ENCODE data around the gene CALY.
A peak's percentile ranks its signal among the peaks of the same experiment; 100 is the strongest.

Gene CALY

DNA sequence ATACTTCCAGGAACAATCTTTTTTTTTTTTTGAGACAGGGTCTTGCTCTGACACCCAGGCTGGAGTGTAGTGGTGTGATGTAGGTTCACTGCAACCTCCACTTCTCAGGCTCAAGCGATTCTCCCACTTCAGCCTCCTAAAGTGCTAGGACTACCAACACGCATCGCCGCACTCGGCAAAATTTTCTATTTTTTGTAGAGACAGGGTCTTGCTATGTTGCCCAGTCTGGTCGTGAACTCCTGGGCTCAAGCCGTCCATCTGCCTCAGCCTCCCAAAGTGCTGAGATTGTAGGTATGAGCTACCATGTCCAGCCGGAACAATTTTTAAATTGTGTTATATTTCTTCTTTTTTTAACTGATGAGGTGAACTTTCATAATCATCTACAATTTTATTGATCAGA, 25.9 kb downstream of the CALY start:
- DNase-seq (ENCODE audit: low spot score): no peak

DNA sequence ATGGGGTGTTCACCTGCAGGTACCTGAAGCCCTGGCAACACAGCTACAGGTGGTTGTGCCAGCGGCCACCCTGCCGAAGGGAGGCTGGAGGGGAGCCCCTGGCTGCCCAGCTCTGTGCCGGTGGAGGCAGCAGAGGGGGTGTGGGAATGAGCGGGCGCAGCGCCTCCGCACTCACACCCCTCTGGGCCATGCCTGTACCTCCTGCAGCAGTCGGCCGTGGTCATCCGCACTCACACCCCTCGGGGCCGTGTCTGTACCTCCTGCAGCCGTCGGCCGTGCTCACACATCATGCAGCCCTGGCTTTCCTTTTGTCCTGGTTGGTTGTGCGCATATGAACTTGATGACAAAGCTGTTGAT, 26.3 kb downstream of the CALY start:
- DNase-seq (ENCODE audit: low spot score): no peak

DNA sequence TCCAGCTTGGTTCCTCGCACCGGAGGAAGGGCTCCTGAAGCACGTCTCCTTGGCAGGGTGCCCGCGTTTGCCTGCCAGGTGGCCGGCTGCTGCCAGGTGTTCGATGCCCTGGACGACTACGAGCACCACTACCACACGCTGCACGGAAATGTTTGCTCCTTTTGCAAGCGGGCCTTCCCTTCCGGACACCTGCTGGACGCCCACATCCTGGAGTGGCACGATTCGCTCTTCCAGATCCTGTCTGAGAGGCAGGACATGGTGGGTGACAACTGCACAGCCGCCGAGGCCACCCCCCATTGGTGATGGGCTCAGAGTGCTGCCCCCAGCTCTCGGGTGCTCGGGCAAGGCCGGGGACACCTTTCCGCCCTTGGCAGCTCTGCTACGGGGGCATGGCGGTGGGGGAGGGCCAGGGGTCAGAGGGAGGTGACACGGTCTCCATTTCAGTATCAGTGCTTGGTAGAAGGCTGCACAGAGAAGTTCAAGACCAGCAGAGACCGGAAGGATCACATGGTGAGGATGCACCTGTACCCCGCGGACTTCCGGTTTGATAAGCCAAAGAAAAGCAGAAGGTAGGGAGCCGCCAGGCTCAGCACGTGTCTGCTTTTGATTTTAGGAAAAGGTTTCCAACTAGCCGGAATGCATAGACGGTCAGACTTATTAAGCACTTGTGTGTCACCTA, 26.8 kb downstream of the CALY start:
- DNase-seq (ENCODE audit: low spot score): no peak

DNA sequence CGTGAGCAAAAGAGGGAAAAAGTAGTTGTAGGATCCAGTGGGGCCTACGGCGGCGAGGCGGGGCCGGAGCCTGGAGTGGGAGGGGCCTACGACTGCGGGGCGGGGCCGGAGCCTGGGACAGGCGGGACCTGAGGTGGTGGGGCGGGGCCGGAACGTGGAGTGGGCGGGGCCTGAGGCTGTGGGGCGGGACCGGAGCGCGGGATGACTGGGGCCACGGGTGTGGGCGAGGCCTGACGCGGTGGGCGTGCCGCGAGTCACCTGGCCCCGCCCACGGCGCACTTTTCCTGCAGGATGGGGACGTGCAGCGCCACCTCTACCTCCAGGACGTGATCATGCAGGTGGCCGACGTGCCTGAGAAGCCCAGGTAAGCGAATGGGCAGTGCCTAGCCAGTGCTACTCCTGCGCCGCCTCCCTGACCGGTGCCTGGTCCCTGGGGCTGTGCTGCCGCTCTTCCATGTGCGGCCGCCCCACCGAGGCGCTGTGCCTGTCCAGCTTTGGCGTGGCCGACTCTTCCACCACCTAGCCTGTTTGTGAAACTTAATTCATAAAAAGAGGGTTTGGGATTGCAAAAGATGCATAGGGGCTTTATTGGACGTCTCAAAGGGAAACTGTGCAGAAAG, 27.5 kb downstream of the CALY start:
- DNase-seq (ENCODE audit: low spot score): peak; percentile 92

DNA sequence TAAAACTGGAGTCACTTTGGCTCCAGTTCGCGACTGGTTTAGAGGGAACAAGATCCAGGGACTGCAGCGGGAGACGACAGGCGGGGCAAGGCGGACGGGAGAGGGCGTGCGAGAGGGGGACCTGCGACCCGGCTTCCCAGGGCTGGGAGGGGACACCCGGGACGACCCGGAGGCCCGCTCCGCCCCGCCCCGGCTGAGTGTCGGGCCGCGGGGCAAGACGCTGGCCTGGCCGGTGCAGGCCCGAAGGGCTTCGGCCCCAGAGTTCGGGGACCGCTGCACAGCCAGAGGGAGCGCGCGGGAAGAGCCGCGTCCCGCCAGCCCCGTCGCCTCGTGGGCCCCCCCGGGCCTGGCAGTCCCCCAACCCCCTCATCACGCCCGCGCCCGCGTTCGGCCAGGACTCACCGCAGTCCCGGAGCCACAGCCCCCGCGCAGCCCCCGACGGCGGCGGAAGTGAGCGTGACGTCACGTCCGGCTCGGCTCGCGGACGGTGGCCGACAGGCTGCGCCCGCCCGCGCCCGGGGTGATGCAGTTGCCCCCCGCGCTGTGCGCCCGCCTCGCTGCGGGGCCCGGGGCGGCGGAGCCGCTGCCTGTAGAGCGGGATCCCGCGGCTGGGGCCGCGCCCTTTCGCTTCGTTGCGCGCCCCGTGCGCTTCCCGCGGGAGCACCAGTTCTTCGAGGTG, 28.1 kb downstream of the CALY start, which contains the start of the genes TUBGCP2 and ZNF511:
TSS of gene TUBGCP2 (minus strand) at position 452 of the 679 bp plus-strand sequence. CDS start 5,931 bp downstream, outside the sequence.
TSS of gene ZNF511 (plus strand) at position 494 of the 679 bp plus-strand sequence. CDS start at position 524, 30 bp downstream.
- peak; percentile 89 for DNase-seq (ENCODE audit: low spot score)

DNA sequence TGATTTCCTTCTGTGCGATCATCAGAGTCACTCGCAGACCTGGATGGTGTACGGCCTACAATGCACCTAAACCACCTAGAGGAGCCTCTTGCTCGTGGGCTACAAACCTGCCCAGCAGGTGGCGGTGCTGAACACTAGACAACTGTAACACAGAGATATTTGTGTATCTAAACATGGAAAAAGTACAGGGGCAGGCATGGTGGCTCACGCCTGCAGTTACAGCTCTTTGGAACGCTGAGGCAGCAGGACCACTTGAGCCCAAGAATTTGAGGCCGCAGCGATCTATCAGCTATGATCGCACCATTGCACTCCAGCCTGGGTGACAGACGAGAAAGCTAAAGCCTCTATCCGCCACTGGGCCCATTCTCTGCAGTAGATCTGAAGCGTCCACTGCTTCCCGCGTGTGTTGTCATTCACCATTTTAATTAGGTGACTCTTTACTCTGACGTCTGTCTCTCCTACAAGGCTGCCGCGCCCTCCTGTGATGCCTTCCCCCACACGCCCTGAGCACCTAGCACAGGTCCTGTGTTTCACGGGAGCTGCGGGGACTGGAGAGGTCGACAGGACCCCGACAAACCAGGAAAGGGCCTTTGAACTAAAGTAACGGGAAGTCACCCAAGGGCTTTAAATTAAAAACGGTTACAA, 28.8 kb downstream of the CALY start:
- DNase-seq (ENCODE audit: low spot score): peak; percentile 92

DNA sequence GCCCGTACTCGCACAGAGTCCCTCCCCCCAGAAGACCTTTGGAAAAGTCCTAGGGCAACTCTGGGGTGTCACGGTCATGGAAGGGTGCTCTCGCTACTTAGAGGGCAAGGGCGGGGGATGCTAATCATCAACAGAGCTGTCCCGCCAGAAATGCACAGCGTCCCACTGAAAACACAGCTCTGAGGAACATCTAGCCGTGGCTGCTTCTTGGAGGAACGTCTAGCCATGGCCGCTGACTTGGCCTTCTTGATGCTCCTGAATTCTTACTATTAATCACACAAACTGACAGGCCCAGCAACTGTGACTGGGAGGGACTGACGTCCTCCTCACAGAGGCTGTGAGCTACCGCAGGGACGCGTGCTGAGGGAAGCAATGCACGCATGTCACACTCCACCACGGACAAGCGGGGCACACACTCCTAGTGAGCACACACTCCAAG, 29.7 kb downstream of the CALY start:
- no peak for DNase-seq (ENCODE audit: low spot score)

DNA sequence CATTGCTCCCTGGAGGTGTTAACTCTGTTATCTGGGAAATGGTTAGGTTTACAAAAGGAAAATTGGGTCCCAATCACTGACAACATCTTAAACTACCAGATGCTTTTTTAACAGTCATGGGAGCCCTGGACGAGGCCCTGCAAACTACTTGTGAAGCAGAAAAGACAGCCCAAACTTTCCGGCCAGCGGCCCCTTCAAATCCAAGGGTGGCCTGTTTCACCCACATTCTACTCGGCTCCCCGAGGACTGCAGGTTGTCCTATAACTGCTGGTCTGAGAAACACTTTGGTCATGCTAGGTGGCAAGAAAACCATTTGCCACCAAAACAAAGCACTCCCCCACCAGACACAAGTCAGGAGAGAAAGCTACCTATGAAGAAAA, 30.6 kb downstream of the CALY start:
- DNase-seq (ENCODE audit: low spot score): no peak

DNA sequence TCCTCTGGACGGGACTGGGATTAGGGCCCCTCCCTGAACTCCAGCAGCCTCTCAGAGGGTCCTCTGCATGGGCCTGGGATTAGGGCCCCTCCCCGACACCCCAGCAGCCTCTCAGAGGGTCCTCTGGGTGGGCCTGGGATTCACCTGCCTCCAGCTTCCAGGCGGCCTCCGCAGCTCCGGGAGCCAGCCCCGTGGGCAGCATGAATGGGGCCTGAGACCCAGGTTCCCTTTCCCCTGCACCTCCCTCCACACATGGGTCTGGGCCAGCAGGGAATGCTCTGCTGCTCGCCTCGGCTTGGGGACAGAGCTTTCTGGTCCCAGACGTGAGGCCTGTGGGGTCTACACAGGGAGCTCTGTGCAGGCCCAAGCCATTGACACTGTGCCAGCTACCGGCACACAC, 33.5 kb downstream of the CALY start:
- DNase-seq (ENCODE audit: low spot score): no peak

DNA sequence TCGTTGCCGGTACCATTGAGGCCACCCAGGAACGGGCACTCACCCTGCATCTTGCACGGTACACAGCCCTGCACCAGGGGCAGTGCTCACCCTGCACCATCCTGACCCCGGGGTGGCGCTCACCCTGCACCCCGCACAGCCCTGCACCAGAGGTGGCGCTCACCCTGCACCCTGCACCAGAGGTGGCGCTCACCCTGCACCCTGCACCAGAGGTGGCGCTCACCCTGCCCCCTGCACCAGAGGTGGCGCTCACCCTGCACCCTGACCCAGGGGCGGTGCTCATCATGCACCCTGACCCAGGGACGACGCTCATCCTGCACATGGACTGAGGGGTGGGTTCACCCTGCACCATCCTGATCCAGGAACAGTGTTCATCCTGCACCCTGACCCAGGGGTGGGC, 34.5 kb downstream of the CALY start:
- DNase-seq (ENCODE audit: low spot score): no peak

DNA sequence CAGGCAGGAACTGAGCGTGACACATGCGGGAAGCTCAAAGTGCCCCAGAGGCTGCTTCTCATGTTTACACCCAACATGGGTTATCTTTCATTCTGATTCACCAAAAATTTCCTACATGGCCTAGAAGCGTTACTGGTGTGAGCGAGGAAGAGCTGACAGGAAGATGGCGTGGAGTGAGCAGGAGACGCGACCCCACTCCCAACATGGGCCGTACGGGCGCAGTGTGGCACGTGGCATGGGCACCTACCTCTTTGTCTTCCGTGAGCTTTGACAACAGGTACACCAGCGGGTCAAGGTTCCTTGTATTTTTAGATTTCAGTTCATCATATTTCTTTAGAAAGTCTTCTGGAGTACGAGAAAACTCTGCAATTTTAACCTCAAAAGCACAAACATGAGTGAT, 37.0 kb downstream of the CALY start:
- DNase-seq (ENCODE audit: low spot score): no peak

DNA sequence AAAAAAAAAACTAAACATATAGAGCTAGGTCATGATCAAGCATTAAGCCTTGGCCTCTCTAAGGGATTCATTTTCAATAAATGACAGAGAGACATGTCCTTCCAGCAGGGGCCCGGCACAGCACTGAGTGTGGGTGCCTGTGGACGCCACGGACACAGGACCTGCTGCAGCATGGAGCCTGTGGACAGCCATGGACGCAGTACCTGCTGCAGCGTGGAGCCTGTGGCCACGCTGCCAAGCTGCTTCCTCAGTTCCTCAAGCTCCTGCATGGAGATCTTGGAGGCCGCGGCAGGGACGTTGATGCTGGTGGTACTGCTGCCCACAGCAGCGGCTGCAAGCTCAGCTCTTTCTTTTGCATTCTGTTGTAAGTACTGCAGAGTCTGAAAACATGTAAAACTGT, 37.5 kb downstream of the CALY start:
- no peak for DNase-seq (ENCODE audit: low spot score)

DNA sequence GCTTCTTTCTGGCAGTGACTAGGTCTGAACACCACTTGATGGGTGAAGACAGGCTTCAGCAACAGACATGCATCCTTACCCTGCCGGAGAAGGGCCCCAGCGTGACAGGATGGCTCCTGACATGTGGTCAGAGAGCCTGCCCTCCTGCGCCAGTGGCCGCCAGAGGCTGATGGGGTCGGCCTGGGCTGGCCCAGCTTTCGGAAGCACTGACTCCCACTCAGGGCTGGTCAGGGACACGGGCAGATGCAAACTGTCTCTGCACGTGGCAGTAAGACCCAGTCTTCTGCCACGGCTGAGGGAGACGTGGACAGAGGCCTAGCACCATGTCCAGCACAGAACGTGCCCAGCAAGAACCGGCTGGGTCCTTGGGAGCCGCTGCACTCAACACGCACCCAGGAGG, 38.2 kb downstream of the CALY start:
- DNase-seq (ENCODE audit: low spot score): no peak

DNA sequence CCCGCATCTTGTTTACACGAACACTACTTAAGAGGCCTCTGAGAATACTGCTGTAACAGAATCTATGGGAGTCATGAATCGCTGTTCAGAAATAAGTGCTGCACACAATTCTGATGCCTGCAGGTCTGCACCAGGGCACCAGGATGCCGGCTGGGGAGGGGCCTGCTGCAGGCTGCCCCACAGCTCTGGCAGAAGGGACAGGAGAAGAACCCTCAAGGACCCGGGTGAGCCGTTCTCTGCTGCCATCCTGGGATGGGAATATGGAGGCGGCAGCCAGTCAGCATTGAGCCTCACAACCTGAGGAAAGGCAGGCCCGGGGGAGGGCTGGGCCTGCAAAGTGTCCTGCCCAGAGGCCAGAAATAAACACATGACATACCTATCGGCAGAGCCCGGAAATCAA, 39.2 kb downstream of the CALY start:
- DNase-seq (ENCODE audit: low spot score): no peak

DNA sequence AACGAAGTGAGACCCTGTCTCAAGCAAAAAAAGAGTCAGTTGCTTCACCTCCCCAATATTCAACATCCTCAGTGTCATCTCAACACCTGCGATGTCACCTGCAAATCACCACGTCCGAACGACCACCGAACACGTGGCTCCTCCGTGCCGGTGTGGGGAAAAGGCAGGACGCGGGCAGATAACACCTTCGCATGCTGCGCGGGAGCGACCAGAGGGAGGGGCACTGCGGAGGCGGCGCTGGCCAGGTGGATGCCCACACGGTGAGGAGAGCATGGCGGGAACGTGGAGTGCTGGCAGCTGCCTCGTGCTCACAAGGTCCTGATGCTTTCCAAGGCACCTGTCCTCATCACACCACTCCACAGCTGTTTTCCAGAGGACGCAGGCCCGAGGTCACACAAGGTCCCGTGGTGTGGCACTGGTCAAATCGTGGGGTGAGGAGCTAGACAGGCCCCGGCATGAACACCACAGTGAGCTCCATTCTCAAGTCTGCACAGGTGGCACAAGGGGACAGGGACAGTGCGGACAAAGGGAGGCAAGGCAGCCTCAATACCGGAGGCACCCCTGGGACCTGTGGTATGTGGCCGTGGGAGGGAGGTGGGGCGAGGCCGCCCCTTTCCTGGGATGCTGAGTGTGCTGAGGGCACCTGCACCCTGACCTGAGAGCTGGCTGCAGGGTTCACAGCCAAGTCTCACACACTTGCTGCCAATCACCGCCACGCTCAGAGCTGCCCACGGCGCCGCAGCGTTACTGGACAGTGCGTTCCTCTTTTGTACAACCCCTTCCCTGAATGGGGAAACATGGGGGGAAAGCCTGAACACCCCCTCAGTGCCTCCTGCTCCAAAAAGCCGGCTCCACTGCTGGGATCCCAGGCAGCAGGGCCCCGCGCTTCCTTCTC, 41.0 kb downstream of the CALY start:
- DNase-seq (ENCODE audit: low spot score): no peak

DNA sequence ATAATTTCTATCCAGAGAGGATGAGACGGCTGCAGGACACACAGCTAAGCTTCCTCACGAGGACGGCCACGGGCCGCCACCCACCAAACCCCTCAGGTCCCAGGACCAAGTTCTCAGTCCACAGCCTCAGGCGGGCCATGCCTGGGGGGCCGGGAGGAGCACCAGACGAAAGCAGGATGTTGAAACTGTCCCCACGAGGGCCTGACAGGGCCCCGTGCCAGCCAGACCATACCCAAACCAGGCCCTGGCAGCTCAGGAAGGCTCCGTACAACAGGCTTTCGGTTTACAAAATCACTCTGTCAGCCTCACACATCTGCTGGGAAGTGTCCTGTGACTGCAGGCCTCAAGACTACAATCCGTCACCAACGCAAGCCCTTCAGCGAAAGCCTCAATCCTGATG, 42.5 kb downstream of the CALY start:
- DNase-seq (ENCODE audit: low spot score): no peak

DNA sequence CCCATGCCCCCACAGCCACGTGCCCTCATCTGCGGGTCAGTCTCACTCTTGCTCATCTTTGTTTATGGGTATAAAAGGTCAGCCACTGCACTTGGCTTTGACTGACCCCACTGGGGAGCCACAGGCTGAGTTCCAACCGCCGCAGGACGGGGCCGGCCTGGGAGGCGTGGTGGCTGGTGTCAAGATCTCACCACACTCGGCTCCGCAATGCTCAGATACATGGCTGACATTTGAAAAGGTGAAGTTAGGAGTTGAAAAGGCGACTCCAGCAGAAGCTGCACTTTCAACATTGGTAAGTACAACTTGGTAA, 42.9 kb downstream of the CALY start:
- DNase-seq (ENCODE audit: low spot score): no peak

DNA sequence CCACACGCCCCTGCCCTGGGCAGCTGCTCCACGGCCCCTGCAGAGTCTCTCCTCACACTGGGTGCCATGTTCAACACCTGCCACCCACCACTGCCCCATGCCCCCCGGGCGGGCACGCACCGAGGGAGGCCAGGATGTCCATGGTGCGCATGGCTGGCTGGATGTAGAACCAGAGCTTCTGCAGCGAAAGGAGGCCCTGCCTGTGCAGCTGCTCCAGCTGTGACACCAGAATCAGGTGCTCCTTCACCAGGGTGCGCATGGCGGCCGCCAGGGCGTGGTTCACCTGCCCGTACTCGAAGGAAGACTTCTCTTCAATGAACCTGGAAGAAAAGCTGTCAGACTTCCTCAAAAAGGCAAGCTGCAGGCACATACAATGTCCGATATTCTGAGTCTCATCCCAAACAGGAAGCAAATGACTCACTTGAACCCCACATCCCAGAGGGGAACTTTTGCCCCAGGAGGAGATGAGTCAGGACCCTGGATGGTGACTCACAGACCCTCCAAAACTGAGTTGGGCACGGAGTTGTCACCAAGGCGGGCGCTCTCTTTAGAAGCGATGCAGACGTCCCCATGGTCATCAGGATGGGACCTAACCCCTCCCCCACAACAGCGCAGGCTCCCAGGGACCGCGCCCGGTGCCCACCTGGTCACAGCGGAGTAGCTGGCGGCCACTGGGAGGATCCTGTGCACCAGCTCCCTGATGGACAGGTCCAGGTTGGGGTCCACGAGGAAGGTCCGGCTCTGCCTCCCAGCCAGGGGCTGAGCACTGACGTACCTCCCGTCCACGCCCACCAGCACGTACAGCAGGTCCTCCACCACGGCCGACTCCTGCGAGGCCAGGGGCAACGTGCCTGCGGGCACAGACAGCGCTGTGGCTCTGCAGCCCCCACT, 43.5 kb downstream of the CALY start:
- peak; percentile 27 for DNase-seq (ENCODE audit: low spot score)

DNA sequence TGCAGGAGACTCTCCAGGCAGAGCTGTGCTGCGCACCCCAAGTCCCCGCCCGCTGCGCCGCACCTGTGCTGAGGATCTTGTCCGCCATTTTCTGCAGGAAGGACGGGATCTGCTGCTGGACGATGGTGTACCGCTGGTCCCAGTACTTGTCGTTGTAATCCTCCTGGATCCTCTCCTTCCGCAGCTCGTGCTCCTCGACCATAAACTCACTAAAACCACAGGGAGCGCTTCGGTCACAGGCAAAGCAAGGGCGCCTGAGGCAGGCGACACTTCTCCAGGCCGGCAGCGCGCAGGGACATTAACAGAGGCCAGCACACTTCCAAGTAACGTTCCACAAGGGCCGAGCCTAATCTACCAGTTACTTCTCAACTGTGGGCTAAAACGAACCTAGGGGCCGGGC, 46.9 kb downstream of the CALY start:
- DNase-seq (ENCODE audit: low spot score): no peak

DNA sequence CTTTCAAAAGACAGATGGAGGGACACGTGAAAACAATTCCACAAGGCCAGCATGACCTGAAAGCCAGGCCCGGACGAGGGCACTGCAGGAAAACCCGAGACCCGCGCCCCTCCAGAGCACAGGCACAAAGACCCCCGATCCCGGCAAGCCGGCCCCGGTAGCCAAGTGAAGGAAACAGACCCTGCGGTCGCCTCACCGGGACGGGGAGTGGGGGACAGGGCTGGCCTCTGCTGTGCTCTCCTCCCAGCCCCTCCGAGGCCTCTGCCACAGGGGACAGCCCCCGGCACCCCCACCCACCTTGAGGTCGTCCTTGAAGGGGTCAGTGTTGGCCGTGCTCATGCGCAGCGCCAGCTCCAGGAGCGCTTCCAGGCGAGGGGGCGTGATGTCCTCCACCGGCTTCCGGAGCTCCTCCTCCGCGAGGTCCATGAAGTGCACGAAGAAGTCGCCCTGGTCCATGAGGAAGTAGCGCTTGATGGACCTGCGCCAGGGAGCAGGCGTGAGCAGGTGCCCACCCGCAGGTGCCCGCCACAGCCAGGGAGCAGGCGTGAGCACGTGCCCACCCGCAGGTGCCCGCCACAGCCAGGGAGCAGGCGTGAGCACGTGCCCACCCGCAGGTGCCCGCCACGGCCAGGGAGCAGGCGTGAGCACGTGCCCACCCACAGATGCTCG, 48.7 kb downstream of the CALY start:
- DNase-seq (ENCODE audit: low spot score): no peak
